ENCODE results near the gene CCR3. TPM values are rescaled to one million over a fixed set of nuclear protein-coding genes. Genes with fewer than 3 reads are reported as not detected.

CCR3 gene
- total and polyA plus RNA-seq, 9 of the 15 experiments (the other 6 are each of a cell fraction or from before 2014, with no cell fraction given) = not detected

- in situ Hi-C loops (cut with MboI) = no loop called here
- peak; percentile 48; the same call in 1 of the 2 replicates for TF ChIP-seq SPI1 (IDR thresholded peaks at IDR 0.05; ENCODE audit: borderline replicate concordance, low read depth, low read length)
- no peak for TF ChIP-seq GATAD2B (IDR thresholded peaks at IDR 0.05; ENCODE audit: borderline replicate concordance)
- WGBS (ENCODE audit: insufficient coverage, low coverage, missing lambda C conversion rate) = 2% methylated on average over 7 of the region's 7 CpGs
- DNase-seq (ENCODE audit: extremely low read depth in 1 of 4, low spot score in 3 of 4) (no peak), ATAC-seq (no peak), FAIRE-seq (no peak)
- H2AFZ ChIP-seq (ENCODE audit: low read depth, low read length) = no peak overlapping the region
- H3K27ac ChIP-seq (ENCODE audit: extremely low read depth, low read depth, low read length) = no peak overlapping the region
- no peaks in the 10 kb centered on the region; a peak in 1 of 5 replicates for H3K27me3 ChIP-seq (ENCODE audit: control insufficient read depth in 2 of 2, insufficient read depth in 2 of 2, low read length in 2 of 2)
- BruUV-seq (replicated peaks) = no TSS peak
- H3K9me3 ChIP-seq (replicated peaks; ENCODE audit: control insufficient read depth, insufficient read depth, low read depth, low read length) = no peaks in the 10 kb centered on the region
- intact Hi-C loops (cut with micrococcal nuclease) = no loop called here
- no peaks in the 10 kb centered on the region for H3K79me2 ChIP-seq (ENCODE audit: control insufficient read depth, insufficient read depth, low read length)
- no peaks in the 10 kb centered on the region for H3K36me3 ChIP-seq (ENCODE audit: control insufficient read depth, insufficient read depth, low read length)
- ChIA-PET CTCF (ENCODE audit: low intra/inter-chr PET ratio) (interaction anchor here (0.6 kb wide), 1 partner anchor 450 kb away, joined by 3 read pairs; no protein-coding TSS in a partner anchor), POLR2A (interaction anchor here (0.8 kb wide), 1 partner anchor 9 kb away, joined by 3 read pairs; no protein-coding TSS in a partner anchor)
- H4K20me1 ChIP-seq (replicated peaks; ENCODE audit: control insufficient read depth, insufficient read depth, low read length) = no peaks in the 10 kb centered on the region
- no peak overlapping the region for H3K4me2 ChIP-seq (ENCODE audit: insufficient read depth, low read length)
- H3K4me1 ChIP-seq (replicated peaks in 1 of 2; ENCODE audit: control insufficient read depth in 2 of 2, insufficient read depth in 2 of 2, low read length in 2 of 2) = no peaks in the 10 kb centered on the region
- no peak overlapping the region for H3K9ac ChIP-seq (ENCODE audit: insufficient read depth in 1 of 2, low read depth in 2 of 2, low read length in 2 of 2)
- H3K9me1 ChIP-seq (ENCODE audit: control insufficient read depth, insufficient read depth, low read length) = no peaks in the 10 kb centered on the region
- H3K4me3 ChIP-seq = no peak overlapping the region
Measured at GRCh38 chr3:46222435-46223161, 19.7 kb upstream of the CCR3 start.

Measured in K562 (cell line).